Keratinocyte (primary cell): ENCODE data around the gene OVOL1.

Experiments used
- EZH2 ChIP-seq: IDR thresholded peaks from one replicate; pipeline ENCODE4 v1.6.1; 2012; ENCODE audit warnings: inconsistent platforms, mild to moderate bottlenecking, low read length, moderate library complexity
- TF ChIP-seq, protein P1 (sequence below), 3 experiments: IDR thresholded peaks in 1 of 3; conservative IDR thresholded peaks in 1 of 3; optimal IDR thresholded peaks in 1 of 3; 2 replicates in 2 of 3; 3 replicates in 1 of 3; pipeline versions ENCODE3 to v1.5.1; 2011; ENCODE audit warnings: low read length in 3 of 3, mild to moderate bottlenecking in 3 of 3, moderate library complexity in 2 of 3, control low read depth in 1 of 3, inconsistent platforms in 1 of 3; ENCODE audit not compliant: insufficient read depth in 2 of 3; ENCODE audit errors: extremely low read depth in 1 of 3

DNA sequence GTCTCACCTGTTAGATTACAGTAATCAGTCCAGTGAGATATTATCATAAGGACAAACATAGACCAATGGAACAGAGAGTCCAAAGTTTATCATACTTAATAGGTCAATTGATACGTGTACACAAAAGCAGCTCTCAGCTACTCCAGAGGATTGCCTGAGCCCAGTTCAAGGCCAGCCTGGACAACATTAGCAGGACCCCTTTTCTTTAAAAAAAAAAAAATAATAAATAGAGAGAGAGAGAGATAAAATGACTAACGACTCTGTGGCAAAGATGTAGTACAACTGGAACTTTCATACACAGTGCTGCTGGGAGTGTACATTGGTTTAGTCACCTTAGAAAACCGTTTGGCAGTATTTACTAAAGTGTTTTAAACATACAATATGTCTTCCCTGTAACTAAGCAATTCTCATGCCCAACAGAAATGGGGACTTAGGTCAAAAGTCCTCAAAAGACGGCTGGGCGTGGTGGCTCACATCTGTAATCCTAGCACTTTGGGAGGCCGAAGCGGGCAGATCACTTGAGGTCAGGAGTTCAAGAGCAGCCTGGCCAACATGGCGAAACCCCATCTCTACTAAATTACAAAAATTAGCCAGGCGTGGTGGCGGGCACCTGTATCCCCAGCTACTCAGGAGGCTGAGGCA, 57.5 kb downstream of the OVOL1 start:
- TF ChIP-seq, protein P1, sequence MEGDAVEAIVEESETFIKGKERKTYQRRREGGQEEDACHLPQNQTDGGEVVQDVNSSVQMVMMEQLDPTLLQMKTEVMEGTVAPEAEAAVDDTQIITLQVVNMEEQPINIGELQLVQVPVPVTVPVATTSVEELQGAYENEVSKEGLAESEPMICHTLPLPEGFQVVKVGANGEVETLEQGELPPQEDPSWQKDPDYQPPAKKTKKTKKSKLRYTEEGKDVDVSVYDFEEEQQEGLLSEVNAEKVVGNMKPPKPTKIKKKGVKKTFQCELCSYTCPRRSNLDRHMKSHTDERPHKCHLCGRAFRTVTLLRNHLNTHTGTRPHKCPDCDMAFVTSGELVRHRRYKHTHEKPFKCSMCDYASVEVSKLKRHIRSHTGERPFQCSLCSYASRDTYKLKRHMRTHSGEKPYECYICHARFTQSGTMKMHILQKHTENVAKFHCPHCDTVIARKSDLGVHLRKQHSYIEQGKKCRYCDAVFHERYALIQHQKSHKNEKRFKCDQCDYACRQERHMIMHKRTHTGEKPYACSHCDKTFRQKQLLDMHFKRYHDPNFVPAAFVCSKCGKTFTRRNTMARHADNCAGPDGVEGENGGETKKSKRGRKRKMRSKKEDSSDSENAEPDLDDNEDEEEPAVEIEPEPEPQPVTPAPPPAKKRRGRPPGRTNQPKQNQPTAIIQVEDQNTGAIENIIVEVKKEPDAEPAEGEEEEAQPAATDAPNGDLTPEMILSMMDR (optimal IDR thresholded peaks at IDR 0.05 in 1 of 3, IDR thresholded peaks at IDR 0.05 in 1 of 3, conservative IDR thresholded peaks at IDR 0.05 in 1 of 3; ENCODE audit: extremely low read depth in 1 of 3, insufficient read depth in 2 of 3, low read length in 3 of 3): no peak
- no peak for TF ChIP-seq EZH2
